ENCODE data around the gene RFX3. TPM values are rescaled to one million over a fixed set of nuclear protein-coding genes. Genes with fewer than 3 reads are reported as not detected.
A peak's percentile ranks its signal among the peaks of the same experiment; 100 is the strongest.

RFX3 gene
- total RNA-seq: 10 to 100 TPM in 7 of 8 experiments, 1 to 10 TPM in 1; 2.1 to 37.1 (median 20.8) TPM

- Histone ChIP-seq H3K4me1 (replicated peaks in 1 of 2) (peaks cover 8 to 16% of the 10 kb centered on the region in 2 donors), H3K4me3 (peak within 1 kb of the TSS; percentile 73 to 100 (median 93)), H3K27ac (peak within 1 kb of the TSS; percentile 100)
- WGBS, 10 experiments: 0% methylated on average over 2 of the region's 24 CpGs; no CpG with 5 or more reads in 9 of the 10 experiments
- in situ Hi-C loops (cut with MboI; ENCODE audit: low pct_unique_long_range_greater_than_20kb in 2 of 9, low sequenced_read_pairs in 9 of 9, unreplicated experiment in 9 of 9): no loop called here
- ATAC-seq (replicated peaks in 6 of 8): peak; percentile 70 to 84 (median 81)
These were observed at the start of gene RFX3 for GRCh38 chr9:3525836-3526164. TSS of gene RFX3 (minus strand) at chr9:3526001. CDS start at chr9:3395588, 130,413 bp downstream.

DNA sequence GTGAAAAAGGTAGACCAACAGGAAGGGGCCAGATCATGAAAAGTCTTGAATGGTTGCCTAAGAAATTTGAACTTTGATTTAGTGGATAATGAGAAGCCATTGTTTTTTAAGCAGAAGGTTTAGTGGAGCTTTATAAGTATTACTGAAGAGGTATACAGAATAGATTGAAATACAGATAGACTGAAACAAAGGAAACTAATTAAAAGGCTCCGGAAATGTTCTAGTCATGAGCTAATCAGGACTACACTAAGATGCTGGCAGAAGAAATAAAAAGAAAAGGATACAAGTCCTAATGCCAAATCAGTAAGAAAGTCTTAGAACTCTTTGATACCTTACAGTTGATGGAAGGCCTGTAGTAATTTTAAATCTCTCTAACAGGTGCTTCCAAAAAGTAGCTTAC lies 45.7 kb upstream of the RFX3 start:
- Histone ChIP-seq H3K4me1 (replicated peaks in 1 of 2) (no peaks in the 10 kb centered on the region), H3K27ac (no peak overlapping the region), H3K4me3 (no peak overlapping the region)
- in situ Hi-C loops (cut with MboI; ENCODE audit: low pct_unique_long_range_greater_than_20kb in 2 of 9, low sequenced_read_pairs in 9 of 9, unreplicated experiment in 9 of 9): no loop called here
- ATAC-seq (replicated peaks in 6 of 8): no peak
- WGBS, 10 experiments: 88 to 100% (median 100%) methylated on average over 1 of the region's 1 CpG; no CpG with 5 or more reads in 2 of the 10 experiments

GRCh38 chr9:3569529-3569928 lies 43.7 kb upstream of the RFX3 start:
- no peak for ATAC-seq (replicated peaks in 6 of 8)
- in situ Hi-C loops (cut with MboI; ENCODE audit: low pct_unique_long_range_greater_than_20kb in 2 of 9, low sequenced_read_pairs in 9 of 9, unreplicated experiment in 9 of 9): no loop called here
- Histone ChIP-seq H3K4me3 (no peak overlapping the region), H3K4me1 (replicated peaks in 1 of 2) (no peaks in the 10 kb centered on the region), H3K27ac (no peak overlapping the region)
- WGBS, 10 experiments: 83 to 100% (median 100%) methylated on average over 1 of the region's 1 CpG; no CpG with 5 or more reads in 6 of the 10 experiments

GRCh38 chr9:3567988-3568387 lies 42.2 kb upstream of the RFX3 start:
- no peaks in the 10 kb centered on the region for H3K4me1 ChIP-seq (replicated peaks in 1 of 2)
- in situ Hi-C loops (cut with MboI; ENCODE audit: low pct_unique_long_range_greater_than_20kb in 2 of 9, low sequenced_read_pairs in 9 of 9, unreplicated experiment in 9 of 9): no loop called here

GRCh38 chr9:3553076-3553765 lies 27.4 kb upstream of the RFX3 start:
- 42 to 94% (median 84%) methylated on average over 1 to 3 of the region's 3 CpGs for WGBS, 10 experiments

More at GRCh38 chr9:3567988-3568387, 42.2 kb upstream of the RFX3 start:
- Histone ChIP-seq H3K4me3 (no peak overlapping the region), H3K27ac (no peak overlapping the region)
- 60 to 100% (median 92%) methylated on average over 1 to 6 of the region's 6 CpGs; no CpG with 5 or more reads in 1 of the 10 experiments for WGBS, 10 experiments
- ATAC-seq (replicated peaks in 6 of 8): peak in 1 of 8 experiments; percentile 48

GRCh38 chr9:3549225-3549624 lies 23.4 kb upstream of the RFX3 start:
- no peak overlapping the region for H3K4me3 ChIP-seq
- H3K4me1 ChIP-seq (replicated peaks in 1 of 2): no peaks in the 10 kb centered on the region
- in situ Hi-C loops (cut with MboI; ENCODE audit: low pct_unique_long_range_greater_than_20kb in 2 of 9, low sequenced_read_pairs in 9 of 9, unreplicated experiment in 9 of 9): no loop called here
- peak in 1 of 8 experiments; percentile 67 for ATAC-seq (replicated peaks in 6 of 8)
- no peak overlapping the region for H3K27ac ChIP-seq

More at GRCh38 chr9:3553076-3553765, 27.4 kb upstream of the RFX3 start:
- Histone ChIP-seq H3K4me3 (no peak overlapping the region), H3K4me1 (replicated peaks in 1 of 2) (no peaks in the 10 kb centered on the region), H3K27ac (no peak overlapping the region)
- ATAC-seq (replicated peaks in 6 of 8): peak in 1 of 8 experiments; percentile 44
- in situ Hi-C loops (cut with MboI; ENCODE audit: low pct_unique_long_range_greater_than_20kb in 2 of 9, low sequenced_read_pairs in 9 of 9, unreplicated experiment in 9 of 9): no loop called here

DNA sequence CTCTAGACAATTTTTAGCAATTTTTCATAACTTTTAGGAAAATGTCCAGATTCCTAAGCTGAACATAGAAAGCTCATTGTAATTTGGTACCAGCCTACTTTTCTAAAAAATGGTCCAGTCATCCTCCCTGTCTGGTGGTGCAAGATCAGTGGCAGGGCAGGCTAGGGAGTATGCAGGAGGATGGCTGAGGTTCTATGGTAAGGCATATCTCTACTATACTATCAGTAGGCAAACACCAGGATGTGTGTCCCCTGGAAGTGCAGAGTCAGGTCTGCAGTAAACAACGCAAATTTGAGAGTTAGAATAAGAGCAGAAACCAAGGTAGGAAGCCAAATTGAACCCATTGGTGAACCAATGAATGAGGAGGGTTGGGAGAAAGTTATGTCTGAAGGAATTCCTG lies 22.8 kb upstream of the RFX3 start:
- in situ Hi-C loops (cut with MboI; ENCODE audit: low pct_unique_long_range_greater_than_20kb in 2 of 9, low sequenced_read_pairs in 9 of 9, unreplicated experiment in 9 of 9): no loop called here
- no peak overlapping the region for H3K27ac ChIP-seq
- no peaks in the 10 kb centered on the region for H3K4me1 ChIP-seq (replicated peaks in 1 of 2)
- no peak overlapping the region for H3K4me3 ChIP-seq
- no peak for ATAC-seq (replicated peaks in 6 of 8)
- 67 to 100% (median 84%) methylated on average over 1 of the region's 1 CpG; no CpG with 5 or more reads in 4 of the 10 experiments for WGBS, 10 experiments

GRCh38 chr9:3541206-3541605 lies 15.4 kb upstream of the RFX3 start:
- ATAC-seq (replicated peaks in 6 of 8): no peak
- Histone ChIP-seq H3K27ac (no peak overlapping the region), H3K4me3 (no peak overlapping the region), H3K4me1 (replicated peaks in 1 of 2) (no peaks in the 10 kb centered on the region)
- in situ Hi-C loops (cut with MboI; ENCODE audit: low pct_unique_long_range_greater_than_20kb in 2 of 9, low sequenced_read_pairs in 9 of 9, unreplicated experiment in 9 of 9): no loop called here
- 33 to 100% (median 82%) methylated on average over 1 of the region's 1 CpG; no CpG with 5 or more reads in 2 of the 10 experiments for WGBS, 10 experiments

DNA sequence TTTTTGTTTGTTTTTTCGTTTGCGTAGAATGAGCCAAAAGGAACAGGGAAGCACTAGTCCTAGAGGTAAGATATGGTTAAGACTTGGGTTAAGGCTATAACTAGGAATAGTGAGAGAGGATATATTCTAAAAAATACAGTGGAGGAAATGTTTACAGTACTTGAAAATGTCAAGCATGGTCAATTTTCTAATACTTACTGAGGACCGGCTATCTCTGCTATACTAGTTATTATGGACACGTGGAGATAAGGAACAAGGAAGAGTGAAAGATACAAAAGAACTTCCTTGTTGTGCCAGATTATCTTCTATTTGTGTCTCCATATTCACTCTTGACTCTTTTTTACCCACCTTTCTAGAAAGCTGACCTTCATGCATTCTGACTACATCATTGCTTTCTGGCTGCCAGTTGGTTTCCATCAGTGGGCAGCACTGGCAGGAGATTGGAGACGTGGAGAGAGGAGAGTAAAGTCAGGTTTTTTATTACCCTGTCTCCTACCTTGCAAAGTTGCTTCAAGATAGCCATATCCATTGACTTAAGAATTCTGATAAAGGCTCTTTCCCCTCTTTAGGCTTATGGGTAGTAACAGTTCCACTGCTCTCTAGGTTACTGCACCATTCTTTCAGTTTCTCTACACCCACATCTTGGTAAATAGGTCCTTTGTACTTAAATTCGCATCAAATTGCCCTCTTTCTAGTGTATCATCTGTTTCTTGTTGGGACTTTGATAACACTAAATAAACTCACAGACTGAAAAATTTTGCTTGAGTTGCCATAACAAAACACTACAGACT lies 9.0 kb upstream of the RFX3 start:
- no peak for ATAC-seq (replicated peaks in 6 of 8)
- Histone ChIP-seq H3K4me1 (replicated peaks in 1 of 2) (no peaks in the 10 kb centered on the region), H3K4me3 (no peak overlapping the region), H3K27ac (no peak overlapping the region)
- in situ Hi-C loops (cut with MboI; ENCODE audit: low pct_unique_long_range_greater_than_20kb in 2 of 9, low sequenced_read_pairs in 9 of 9, unreplicated experiment in 9 of 9): no loop called here
- 69 to 100% (median 93%) methylated on average over 2 to 6 of the region's 6 CpGs for WGBS, 10 experiments

DNA sequence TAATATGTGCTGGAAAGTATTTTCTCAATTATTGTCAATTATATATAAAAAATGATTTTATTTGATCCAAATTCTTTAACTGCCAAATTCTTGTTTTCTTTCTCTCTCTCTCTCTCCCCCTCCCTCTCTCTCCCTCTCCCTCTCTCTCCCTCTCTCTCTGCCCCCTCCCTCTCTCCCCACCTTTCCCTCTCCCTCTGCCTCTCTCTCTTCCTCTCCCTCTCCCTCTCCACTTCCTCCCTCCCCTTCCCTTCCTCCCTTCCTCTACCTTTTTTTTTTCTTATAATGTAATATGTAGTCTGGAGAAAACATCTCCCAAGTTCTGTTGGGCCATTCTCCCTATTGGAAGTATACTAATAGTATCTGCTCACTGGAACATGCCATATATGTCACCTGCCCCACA lies 6.4 kb upstream of the RFX3 start:
- peaks cover 5 to 11% of the 10 kb centered on the region in 2 donors for H3K4me1 ChIP-seq (replicated peaks in 1 of 2)
- in situ Hi-C loops (cut with MboI; ENCODE audit: low pct_unique_long_range_greater_than_20kb in 2 of 9, low sequenced_read_pairs in 9 of 9, unreplicated experiment in 9 of 9): no loop called here
- no peak for ATAC-seq (replicated peaks in 6 of 8)
- no peak overlapping the region for H3K27ac ChIP-seq
- no peak overlapping the region for H3K4me3 ChIP-seq

- Histone ChIP-seq H3K27ac (peak overlapping the region; percentile 11 to 52), H3K4me1 (replicated peaks in 1 of 2) (peaks cover 5 to 16% of the 10 kb centered on the region in 2 donors), H3K4me3 (peak overlapping the region; percentile 15 to 100 (median 84))
- no peak for ATAC-seq (replicated peaks in 6 of 8)
- in situ Hi-C loops (cut with MboI; ENCODE audit: low pct_unique_long_range_greater_than_20kb in 2 of 9, low sequenced_read_pairs in 9 of 9, unreplicated experiment in 9 of 9): no loop called here
- 48 to 100% (median 67%) methylated on average over 1 to 7 of the region's 7 CpGs; no CpG with 5 or more reads in 2 of the 10 experiments for WGBS, 10 experiments
These were observed 2.6 kb upstream of the RFX3 start for GRCh38 chr9:3528451-3528850.

DNA sequence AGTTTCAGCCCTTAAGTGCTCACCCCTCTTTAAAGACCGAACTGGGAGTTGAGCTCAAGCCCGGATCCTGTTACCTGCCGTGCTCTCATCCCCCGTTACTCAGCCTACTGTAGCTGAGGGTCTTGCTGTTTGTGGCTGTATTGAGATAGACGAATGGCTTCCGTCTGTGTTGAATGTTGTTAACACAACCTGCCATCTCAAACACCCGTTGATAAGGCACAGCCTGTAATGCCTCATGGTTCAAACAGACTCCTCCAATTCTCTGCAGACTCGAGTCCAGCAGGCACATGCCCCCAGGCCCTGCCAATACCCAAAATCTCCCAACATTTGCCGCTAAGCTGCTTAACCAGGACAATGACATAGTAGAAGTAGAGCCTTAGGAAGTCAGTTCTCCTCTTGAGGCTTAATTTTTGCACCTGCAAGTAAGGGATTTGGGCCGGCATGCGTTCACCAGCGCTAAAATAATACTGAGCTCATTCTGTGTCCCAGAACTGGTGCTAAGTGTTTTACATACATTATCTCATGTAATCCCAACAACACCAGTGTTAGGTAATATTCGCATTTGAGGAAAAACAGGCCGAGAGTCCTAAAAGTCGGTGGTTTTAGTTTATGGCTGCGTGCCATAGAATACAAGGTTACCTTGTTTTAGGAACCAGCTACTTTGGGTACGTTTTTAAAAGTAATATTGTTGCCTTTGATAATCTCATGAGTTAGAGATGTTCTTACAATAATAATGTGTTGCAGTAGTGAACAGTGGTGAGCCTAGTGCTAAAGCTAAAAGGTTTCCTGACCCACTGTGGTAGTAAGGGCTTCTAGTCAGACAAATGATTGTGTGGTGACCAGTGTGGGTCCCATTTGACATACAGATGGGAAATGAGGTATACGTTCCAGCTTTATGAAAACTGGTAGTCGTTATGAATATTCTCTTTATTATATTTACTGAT lies 1.5 kb upstream of the RFX3 start:
- ATAC-seq (replicated peaks in 6 of 8): peak in 4 of 8 experiments; percentile 0 to 1 (median 0)
- Histone ChIP-seq H3K4me3 (peak overlapping the region; percentile 73 to 100 (median 93)), H3K27ac (peak overlapping the region; percentile 100), H3K4me1 (replicated peaks in 1 of 2) (peaks cover 7 to 16% of the 10 kb centered on the region in 2 donors)
- WGBS, 10 experiments: 4 to 37% (median 10%) methylated on average over 3 to 19 of the region's 19 CpGs; no CpG with 5 or more reads in 1 of the 10 experiments
- in situ Hi-C loops (cut with MboI; ENCODE audit: low pct_unique_long_range_greater_than_20kb in 2 of 9, low sequenced_read_pairs in 9 of 9, unreplicated experiment in 9 of 9): no loop called here
